ENCODE data around the gene MYBPC1.
"Not testable (repeated sequence)": the region's sequence is repeated elsewhere in the genome, so short reads cannot be mapped to it uniquely, and the experiment has no call there.

Gene MYBPC1, protein sequence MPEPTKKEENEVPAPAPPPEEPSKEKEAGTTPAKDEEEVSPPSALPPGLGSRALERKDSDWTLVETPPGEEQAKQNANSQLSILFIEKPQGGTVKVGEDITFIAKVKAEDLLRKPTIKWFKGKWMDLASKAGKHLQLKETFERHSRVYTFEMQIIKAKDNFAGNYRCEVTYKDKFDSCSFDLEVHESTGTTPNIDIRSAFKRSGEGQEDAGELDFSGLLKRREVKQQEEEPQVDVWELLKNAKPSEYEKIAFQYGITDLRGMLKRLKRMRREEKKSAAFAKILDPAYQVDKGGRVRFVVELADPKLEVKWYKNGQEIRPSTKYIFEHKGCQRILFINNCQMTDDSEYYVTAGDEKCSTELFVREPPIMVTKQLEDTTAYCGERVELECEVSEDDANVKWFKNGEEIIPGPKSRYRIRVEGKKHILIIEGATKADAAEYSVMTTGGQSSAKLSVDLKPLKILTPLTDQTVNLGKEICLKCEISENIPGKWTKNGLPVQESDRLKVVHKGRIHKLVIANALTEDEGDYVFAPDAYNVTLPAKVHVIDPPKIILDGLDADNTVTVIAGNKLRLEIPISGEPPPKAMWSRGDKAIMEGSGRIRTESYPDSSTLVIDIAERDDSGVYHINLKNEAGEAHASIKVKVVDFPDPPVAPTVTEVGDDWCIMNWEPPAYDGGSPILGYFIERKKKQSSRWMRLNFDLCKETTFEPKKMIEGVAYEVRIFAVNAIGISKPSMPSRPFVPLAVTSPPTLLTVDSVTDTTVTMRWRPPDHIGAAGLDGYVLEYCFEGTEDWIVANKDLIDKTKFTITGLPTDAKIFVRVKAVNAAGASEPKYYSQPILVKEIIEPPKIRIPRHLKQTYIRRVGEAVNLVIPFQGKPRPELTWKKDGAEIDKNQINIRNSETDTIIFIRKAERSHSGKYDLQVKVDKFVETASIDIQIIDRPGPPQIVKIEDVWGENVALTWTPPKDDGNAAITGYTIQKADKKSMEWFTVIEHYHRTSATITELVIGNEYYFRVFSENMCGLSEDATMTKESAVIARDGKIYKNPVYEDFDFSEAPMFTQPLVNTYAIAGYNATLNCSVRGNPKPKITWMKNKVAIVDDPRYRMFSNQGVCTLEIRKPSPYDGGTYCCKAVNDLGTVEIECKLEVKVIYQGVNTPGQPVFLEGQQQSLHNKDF

DNA sequence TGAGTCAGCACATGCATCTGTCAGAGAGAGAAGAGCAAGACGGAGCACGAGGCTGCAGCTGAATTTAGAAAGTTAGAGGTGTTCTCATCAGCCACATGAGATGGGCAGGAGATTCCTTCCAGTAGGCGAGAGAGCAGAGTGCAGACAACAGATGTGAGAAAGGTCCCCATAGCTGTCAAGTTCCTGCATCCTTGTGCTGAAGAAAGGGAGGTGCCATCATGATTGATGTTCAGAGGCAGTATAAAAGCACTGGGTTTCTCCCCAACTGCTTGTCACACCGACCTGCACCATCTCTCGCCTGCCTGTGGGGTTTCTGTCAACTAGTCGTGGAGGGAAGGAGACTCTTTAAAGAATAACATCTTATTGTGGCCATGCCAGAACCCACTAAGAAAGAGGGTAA is at the start of gene MYBPC1:
Gene MYBPC1 (plus strand): TSS at position 272 of the 400 bp plus-strand sequence. CDS start 100 bp downstream, at position 372.
- no peak for DNase-seq (ENCODE audit: low read depth)

DNA sequence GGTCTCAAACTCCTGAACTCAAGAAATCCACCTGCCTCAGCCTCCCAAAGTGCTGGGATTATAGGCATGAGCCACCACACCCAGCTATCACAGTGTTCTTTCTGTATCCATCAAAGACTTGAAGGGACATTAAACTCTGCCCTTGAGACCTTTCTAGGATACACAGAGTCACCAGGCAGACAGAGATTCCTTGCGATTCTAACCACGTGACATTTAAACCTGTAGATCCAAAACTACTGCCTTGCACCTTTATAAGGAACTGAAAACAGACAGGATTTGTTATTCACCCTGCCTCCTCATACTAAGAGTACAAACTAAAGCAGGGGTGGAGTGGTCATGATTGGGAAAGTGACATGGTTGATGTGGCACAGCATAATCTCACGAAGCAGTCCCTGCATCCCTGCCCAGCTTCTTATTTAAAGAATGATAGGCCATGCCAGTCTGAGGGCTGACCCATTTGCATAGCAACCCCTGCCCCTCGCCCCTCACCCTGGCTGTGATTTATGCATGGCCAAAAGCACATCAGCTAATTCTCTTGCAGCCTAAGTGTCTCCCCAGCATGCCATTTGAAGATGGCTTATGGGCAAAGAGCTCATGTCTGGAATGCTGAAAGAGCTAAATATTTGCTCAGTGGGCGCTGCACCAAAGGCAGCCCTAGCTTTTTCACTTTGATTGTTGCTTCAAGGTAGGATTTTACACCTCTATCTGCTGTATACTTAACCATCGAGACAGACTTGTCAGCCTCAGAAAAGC is 43.2 kb upstream of the MYBPC1 start:
- DNase-seq (ENCODE audit: low read depth), result no peak

DNA sequence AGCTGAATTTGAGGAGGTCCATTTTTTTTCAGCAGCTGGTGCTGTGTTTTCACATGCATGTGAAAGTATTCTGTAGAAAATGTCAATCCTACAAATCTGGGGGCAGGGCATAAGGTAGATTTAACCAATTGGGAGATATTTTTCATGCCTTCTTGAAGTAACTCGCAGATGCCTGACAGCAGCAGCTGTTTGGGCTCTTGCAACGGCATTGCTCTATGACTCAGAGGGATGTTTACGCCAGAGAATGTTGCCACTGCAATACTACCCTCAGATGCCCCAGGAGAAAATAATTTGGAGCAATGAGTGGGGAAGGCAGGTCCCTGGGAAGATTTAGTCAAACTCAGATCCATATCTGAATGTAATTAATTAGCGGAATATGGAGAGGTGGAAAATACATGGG is 42.5 kb upstream of the MYBPC1 start:
- no peak for DNase-seq (ENCODE audit: low read depth)

DNA sequence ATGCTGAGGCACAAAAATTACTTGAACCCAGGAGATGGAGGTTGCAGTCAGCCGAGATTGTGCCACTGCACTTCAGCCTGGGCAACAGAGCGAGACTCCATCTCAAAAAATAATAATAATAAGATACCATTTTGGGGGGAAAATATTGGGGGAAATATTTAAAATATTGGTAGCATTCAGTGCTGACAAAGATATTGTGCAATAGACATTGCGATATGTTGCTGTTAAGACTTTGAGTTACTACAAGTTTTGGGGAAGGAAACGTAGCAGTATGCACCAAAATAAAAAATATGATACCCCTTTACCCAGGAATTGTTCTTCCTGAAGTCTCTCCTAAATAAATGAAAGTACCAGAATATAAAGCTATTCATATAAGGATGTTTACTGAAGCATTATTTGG is 37.7 kb upstream of the MYBPC1 start:
- DNase-seq (ENCODE audit: low read depth), result no peak

DNA sequence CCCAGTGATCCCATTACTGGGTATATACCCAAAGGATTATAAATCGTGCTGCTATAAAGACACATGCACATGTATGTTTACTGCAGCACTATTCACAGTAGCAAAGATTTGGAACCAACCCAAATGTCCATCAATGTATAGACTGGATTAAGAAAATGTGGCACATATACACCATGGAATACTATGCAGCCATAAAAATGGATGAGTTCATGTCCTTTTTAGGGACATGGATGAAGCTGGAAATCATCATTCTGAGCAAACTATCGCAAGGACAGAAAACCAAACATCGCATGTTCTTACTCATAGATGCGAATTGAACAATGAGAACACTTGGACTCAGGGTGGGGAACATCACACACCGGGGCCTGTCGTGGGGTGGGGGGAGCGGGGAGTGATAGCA is 36.0 kb upstream of the MYBPC1 start:
- not testable (repeated sequence) for DNase-seq (ENCODE audit: low read depth)

DNA sequence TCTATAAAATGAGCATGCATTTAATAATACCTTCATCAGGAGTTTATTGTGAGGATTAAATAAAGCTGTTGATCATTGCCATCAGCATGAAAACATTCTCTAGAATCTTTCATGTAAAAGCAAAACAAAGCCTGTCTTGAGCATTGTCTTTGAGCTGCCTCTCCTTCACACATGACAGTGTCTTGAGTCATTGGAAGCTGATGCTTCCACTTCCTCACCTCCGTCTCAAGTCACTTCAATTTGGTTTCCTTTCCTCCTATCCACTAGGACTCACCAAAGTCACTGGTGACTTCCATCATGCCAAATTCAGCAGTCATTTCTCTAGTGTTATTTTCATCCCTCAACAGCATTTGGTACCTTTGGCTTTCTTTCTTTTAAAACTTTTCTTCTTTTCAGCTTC is 31.6 kb upstream of the MYBPC1 start:
- DNase-seq (ENCODE audit: low read depth), result no peak

DNA sequence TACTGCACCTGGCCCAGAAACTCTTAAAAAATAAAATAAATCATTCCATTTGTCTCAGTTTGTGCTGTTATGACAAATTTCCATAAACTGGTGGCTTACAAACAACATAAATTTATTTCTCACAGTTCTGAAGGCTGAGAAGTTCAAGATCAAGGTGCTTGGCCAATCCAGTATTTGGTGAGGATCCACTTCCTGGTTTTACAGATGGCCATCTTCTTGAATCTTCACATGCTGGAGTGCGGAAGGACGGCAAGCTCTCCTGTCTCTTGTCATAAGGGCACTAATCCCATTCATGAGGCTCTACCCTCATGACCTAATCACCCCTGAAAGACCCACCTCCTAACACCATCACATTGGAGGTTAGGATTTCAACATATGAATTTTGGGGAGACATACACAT is 29.9 kb upstream of the MYBPC1 start:
- DNase-seq (ENCODE audit: low read depth), result no peak

DNA sequence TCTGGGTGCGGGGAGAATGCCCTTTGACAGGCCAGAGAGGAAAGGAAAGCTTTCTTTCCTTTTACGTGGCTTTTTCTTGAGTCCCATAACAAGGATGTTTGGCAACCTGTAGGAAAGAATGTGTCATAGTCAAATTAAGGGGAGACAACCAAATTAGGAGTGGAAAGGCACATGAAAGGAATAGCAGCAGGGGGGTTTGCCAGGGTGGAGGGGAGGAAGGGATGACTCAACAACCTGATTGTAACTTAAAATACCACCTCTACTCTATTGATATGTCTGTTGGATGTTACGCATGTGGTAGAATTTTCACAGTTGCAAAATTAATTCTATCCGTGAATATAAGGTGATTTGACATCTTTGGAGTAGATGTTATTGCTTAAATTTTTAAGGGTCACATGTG is 28.5 kb upstream of the MYBPC1 start:
- DNase-seq (ENCODE audit: low read depth), result no peak

DNA sequence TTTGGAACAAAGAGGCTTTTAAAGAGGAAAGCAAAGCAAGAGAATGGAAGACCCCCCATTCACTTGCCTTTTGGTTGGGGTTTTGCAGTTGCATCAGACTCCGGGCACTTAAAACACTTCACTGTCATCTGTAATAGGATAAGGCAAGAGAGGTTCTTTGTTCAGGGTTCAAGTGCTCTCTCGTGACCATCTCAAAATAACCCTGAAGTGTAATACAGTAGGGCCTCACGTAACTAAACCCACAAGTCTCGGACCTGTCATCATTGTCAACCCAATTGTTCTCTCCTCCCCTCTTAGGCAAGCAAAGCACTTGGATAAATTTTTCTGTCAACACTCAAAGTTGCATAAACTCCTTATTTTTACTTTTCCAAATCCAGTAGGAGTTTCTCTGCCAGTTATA is 26.9 kb upstream of the MYBPC1 start:
- DNase-seq (ENCODE audit: low read depth), result no peak

DNA sequence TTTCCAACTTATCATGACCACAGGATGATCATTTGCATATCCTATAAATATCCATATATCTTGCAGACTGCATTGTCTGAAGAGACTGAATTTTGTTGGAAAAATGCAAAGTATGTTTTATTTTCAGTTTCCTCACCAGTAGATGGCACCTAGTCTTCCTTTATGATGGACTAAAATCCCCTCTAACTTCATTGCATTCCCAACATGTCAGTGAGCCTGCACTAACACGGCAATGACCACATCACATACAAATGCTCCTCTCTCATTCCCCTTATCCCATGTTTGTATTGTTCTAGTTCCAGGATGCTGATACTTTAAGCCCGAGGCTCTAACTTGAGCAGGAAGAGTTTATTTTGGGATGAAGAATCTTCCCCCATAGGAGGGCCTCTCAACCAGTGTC is 24.7 kb upstream of the MYBPC1 start:
- no peak for DNase-seq (ENCODE audit: low read depth)

DNA sequence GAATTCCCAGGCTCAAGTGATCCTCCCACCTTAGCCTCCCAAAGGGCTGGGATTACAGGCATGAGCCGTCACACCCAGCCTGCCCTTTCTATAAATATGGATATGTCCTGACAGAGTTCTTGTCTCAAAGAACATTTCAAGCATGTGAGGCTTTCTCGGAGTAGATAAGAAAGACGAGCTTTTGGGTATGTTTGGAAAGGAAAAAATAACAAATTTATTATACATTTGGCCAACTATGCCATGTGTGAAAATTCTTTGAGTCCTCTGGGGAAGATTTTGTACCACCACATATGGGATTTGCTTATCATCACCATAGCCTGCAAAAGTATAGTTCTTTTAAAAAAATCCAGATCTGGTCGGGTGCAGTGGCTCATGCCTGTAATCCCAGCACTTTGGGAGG is 23.7 kb upstream of the MYBPC1 start:
- DNase-seq (ENCODE audit: low read depth), result no peak

DNA sequence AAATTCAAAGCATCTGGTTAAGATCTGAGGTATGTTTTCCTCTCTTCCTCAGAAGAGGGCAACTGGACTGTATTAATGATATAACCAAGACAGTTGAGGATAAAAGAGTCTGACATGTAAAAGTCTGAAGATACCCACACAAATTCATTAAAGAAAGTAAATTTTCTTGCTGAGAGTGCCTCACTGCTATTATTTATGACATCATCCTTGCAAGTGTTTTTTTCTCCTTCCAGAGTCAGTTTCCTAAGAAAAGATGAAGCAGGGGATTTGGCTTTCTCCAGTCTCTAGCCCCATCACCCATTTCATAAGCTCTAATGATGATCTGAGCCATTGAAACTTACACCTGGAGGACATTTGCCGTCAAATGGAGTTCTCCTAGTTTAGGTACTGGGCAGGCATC is 21.0 kb upstream of the MYBPC1 start:
- DNase-seq (ENCODE audit: low read depth), result no peak

DNA sequence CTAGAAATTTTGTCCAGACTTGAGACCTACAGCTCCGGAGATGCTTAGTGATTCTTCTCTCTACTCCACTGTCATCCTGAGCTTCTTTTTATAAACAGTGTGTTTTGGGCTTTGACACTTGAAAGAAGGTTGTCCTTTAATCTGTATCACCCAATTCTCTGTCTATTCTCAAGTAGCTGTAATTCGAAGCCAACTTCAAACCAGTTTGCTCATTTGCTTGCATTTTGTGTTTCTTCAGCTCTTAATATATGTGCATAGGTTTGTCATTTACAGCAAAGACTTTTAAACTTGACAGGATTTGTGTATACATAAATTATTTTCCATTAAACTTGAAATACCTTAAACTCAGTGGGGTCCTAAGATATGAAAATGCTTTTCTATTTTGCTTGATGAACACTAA is 16.4 kb upstream of the MYBPC1 start:
- DNase-seq (ENCODE audit: low read depth), result no peak

DNA sequence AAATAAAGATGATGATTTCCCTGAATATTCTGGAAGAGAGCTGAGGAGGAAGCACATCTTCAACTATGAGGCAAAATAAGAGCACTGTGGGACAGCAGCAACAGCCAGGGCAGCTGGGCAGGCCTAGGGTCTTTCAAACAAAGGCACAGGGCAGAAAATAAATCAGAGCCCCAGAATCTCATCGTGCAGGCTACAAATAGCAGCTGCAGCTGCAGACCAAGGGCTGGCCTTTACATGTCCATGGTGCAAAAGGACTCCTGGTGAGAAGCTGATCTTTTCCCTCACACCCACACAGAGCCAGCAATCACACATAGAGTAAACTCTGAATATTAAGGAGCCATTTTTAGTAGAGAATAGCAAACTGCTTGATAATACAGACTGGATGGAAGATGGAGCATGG is 13.6 kb upstream of the MYBPC1 start:
- no peak for DNase-seq (ENCODE audit: low read depth)

DNA sequence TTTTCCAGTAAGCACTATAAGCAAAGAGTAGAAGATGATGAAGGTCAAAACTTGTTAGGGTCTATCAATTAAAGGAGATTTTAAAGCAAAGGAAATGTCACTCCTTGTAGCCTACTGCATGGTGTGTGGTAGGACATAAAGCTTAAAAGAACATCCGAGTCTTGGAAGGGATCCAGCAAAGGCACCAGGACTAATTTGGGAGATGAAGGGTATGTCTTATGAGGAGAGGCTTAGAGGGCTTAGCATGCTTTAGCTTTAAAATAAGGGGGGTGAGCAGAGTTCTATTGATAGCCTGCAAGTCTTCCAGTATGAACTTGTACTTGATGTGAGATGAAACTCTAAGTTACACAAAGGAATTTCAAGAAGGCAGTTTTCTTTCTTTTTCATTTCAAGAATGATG is 11.8 kb upstream of the MYBPC1 start:
- DNase-seq (ENCODE audit: low read depth), result no peak

DNA sequence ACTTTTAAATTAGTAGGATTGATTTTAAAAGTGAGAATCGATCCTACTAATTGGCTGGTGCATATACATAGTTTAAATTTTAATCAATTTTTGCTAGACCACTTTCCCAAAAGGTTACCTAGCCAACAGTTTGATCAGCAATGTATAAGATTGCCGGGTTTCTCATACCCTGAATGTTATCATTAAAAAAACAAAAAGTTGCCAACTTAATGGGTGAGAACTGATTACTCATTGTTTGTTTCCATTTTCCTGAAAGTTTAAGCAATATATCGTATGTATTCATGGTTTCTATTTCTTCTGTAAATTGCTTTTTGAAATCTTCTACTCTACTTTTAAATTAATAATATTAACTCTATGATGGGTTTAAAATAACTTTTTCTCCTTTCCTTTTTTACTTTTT is 4.4 kb upstream of the MYBPC1 start:
- no peak for DNase-seq (ENCODE audit: low read depth)

DNA sequence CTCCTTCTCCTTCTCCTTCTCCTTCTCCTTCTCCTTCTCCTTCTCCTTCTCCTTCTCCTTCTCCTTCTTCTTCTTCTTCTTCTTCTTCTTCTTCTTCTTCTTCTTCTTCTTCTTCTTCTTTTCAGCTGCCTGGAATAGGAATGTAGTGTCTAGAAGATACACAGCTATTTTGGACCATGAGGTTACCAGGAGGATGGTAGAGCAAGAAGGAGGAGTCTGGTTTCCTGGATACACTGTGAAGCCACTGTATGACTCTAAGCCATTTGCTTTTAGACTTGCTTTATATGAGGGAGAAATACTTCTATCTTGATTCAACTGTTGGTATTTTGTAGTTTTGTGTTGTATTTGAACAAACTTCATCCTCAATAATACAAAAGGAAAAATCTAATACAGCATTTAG is 3.0 kb upstream of the MYBPC1 start:
- no peak for DNase-seq (ENCODE audit: low read depth)

DNA sequence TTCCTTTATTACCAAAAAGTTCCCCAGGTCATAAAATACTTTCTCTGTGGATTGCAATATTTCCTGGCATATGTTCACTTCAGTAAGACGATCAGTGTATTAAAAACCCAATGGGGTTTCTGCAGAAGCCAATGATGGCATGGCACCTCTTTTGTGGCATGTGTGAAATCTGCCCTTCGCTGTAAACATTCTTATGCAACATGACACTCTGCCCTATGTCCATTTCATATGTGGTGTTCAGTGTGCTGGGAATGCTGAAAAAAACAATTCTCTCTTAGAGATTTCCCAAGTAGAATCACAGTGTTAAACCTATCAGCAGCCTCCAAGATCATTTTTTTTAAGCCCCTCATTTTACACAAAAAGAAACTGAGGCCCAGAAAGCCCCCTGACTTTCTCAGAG is 2.3 kb upstream of the MYBPC1 start:
- DNase-seq (ENCODE audit: low read depth), result no peak

DNA sequence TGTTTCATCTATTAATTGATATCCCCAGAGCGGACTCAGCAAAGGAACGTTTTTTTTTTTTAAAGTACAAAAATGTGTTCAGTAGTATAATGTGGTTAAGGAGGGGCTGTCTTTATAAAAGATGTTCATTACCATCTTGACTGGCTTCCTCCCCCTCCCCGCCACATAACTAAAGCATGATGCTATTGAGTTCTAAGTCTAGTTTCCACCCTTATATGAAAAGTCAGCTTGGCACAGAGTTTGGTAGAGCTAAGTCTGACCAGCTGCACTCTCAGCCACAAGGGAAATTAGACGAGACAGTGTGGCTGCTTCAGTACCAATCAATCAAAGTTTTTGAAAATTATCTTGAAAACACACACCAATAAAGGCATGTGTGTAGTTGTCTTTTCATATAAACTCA is 1.9 kb upstream of the MYBPC1 start:
- no peak for DNase-seq (ENCODE audit: low read depth)

DNA sequence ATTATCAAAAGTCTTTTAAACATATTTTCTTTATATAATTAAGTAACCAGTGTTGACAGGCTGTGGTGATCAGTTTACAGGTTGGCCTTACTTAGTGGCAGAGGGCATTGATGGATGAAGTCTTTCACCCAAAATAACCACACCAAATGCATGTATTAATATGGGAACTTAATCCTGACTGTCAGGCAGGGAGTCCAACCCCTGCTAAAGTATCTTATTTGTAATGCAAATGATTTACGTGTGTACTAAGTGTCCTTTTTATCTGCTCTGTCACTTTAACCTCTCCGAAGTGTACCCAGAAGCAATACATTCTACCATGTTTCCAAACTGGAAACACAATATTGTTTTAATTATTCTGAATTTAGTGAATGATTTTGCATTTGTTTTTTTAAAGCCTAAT is 1.4 kb downstream of the MYBPC1 start:
- DNase-seq (ENCODE audit: low read depth), result no peak

DNA sequence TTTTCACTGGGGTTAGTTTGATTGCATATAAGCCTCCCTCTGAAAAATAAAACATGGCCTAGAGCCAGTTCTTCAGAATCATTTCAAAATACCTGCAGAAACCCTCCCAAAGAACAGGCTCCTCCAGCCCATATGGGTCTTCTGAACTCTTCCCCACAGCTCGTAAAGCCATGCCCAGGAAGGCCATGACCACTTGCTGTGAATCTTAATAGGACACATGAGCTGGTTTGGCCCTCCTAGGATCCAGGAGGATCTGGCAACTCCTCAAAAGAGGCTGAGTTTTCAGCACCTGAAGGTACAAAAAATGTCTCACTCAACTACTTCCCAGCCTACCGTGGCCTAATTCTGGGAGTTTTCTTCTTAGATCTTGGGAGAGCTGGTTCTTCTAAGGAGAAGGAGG is 2.4 kb downstream of the MYBPC1 start:
- DNase-seq (ENCODE audit: low read depth), result no peak

DNA sequence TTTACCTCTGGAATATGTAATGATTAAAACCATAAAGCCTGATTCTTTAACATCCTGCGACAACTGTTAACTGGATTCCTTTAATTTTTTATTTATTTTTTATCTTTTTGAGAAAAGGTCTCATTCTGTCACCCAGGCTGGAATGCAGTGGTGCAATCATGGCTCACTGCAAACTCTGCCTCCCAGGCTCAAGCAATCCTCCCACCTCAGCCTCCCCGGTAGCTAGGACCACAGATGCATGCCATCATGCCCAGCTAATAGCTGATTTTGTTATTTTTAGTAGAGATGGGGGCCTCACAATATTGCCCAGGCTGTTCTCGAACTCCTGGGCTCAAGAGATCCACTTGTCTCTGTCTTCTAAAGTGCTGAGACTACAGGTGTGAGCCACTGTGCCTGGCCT is 3.7 kb downstream of the MYBPC1 start:
- DNase-seq (ENCODE audit: low read depth), result no peak

All from stimulated activated CD8-positive, alpha-beta memory T cell treated with anti-CD3 and anti-CD28 coated beads, Interleukin-15, amount 100 ng/mL, for 1 hour (primary cell).